Panc1 (cell line): ENCODE measurements around the gene CHCHD10. TPM values are rescaled to one million over a fixed set of nuclear protein-coding genes. Genes with fewer than 3 reads are reported as not detected.

Experiments used
- ATAC-seq: fragments of 200-7000 bp; cut with Tn5 transposase; 2 replicates; pipeline ENCODE4 v1.9.1; 2020; ENCODE audit warnings: mild to moderate bottlenecking, moderate library complexity
- BruUV-seq: library from RNA; stranded (reverse); fragments of 400-500 nt; replicated peaks from 2 replicates; lab custom pipeline; 2021; lab: Mats Ljungman, UMichigan
- CTCF ChIA-PET: fragments of 300-600 bp; sonication (Branson Sonifier 250); formaldehyde crosslinking; loops from one replicate; lab custom pipeline; 2022; ENCODE audit warnings: antibody characterized with exemption; lab: Charles Lee
- POLR2A ChIA-PET: fragments of 300-600 bp; sonication (Branson Sonifier 250); formaldehyde crosslinking; loops from one replicate; lab custom pipeline; 2022; ENCODE audit warnings: antibody characterized with exemption; lab: Charles Lee
- DNase-seq: peaks from one replicate; pipeline ENCODE4 v3.0.0-alpha.2; 2010; ENCODE audit warnings: low read depth, low spot score
- H3K27ac ChIP-seq: 2 replicates; pipeline ENCODE4 v1.5.1; 2011; ENCODE audit warnings: mild to moderate bottlenecking, low read length, inconsistent platforms
- H3K27me3 ChIP-seq: fragments of 200-500 bp; sonication (Bioruptor generic); 2 replicates; pipeline ENCODE4 v1.6.0; 2014; ENCODE audit warnings: low read length, inconsistent platforms; ENCODE audit not compliant: control insufficient read depth, insufficient read depth
- H3K36me3 ChIP-seq: fragments of 200-500 bp; sonication (Bioruptor generic); 2 replicates; pipeline ENCODE4 v1.5.1; 2014; ENCODE audit warnings: inconsistent platforms, mild to moderate bottlenecking, low read length, moderate library complexity; ENCODE audit not compliant: control insufficient read depth, insufficient read depth
- H3K4me1 ChIP-seq: 2 replicates; pipeline ENCODE4 v1.5.1; 2011; ENCODE audit warnings: inconsistent platforms, mild to moderate bottlenecking, low read length, moderate library complexity; ENCODE audit not compliant: control insufficient read depth, insufficient read depth
- H3K4me3 ChIP-seq, 2 experiments: 2 replicates each; pipeline ENCODE4 v1.5.1; 2011 to 2012; ENCODE audit warnings: low read depth in 2 of 2, low read length in 2 of 2, mild to moderate bottlenecking in 2 of 2, inconsistent platforms in 1 of 2, moderate library complexity in 1 of 2
- H3K9me3 ChIP-seq: fragments of 200-500 bp; sonication (Bioruptor generic); 2 replicates; pipeline ENCODE4 v1.5.1; 2014; ENCODE audit warnings: low read depth, mild to moderate bottlenecking, inconsistent platforms, low read length, moderate library complexity; ENCODE audit not compliant: control insufficient read depth, insufficient read depth
- CTCF ChIP-seq: fragments of 450-650 bp; IDR thresholded peaks from 2 replicates; pipeline ENCODE4 v1.5.1; 2017; ENCODE audit warnings: mild to moderate bottlenecking
- POLR2AphosphoS5 ChIP-seq: IDR thresholded peaks from 2 replicates; pipeline ENCODE4 v1.6.1; 2012; ENCODE audit warnings: mild to moderate bottlenecking, low read depth, low read length, moderate library complexity
- REST ChIP-seq, 2 experiments: IDR thresholded peaks; 2 replicates each; pipeline ENCODE4 v1.6.1; 2011 to 2012; ENCODE audit warnings: low read depth in 2 of 2, control low read depth in 1 of 2, low read length in 1 of 2, mild to moderate bottlenecking in 1 of 2, moderate library complexity in 1 of 2; ENCODE audit not compliant: insufficient read depth in 1 of 2
- SIN3A ChIP-seq: IDR thresholded peaks from 2 replicates; pipeline ENCODE4 v1.6.1; 2012; ENCODE audit warnings: low read depth, mild to moderate bottlenecking, low read length, moderate library complexity, borderline replicate concordance; ENCODE audit not compliant: insufficient read depth
- TCF7L2 ChIP-seq: IDR thresholded peaks from 2 replicates; pipeline ENCODE4 v1.6.1; 2011; ENCODE audit warnings: mild to moderate bottlenecking, low read depth, low read length, inconsistent platforms
- in situ Hi-C: cut with HindIII; loops from 2 replicates; pipeline ENCODE4 v1.10.0; 2016; ENCODE audit warnings: low sequenced_read_pairs, low pct_unique_long_range_greater_than_20kb
- intact Hi-C: fragments of 100-400 bp; cut with micrococcal nuclease; formaldehyde crosslinking; loops from one replicate; pipeline ENCODE4 v1.10.0; 2022; ENCODE audit not compliant: unreplicated experiment
- total RNA-seq: library from RNA; stranded (reverse); gene quantifications from one replicate; pipeline ENCODE4 v1.2.1, GENCODE V29; 2021; ENCODE audit not compliant: unreplicated experiment

CHCHD10 gene
- total RNA-seq, 1 experiment from 2014 or later, result 84.4 TPM

GRCh38 chr22:23790819-23791737 lies 23.3 kb upstream of the CHCHD10 start:
- ATAC-seq (no peak), DNase-seq (no peak)
- H3K27me3 ChIP-seq, result no peaks in the 10 kb centered on the region
- H3K4me3 ChIP-seq, result no peak overlapping the region
- ChIA-PET CTCF (no interaction called here), POLR2A (no interaction called here)
- in situ Hi-C loops, result no loop called here
- H3K27ac ChIP-seq, result no peak overlapping the region
- H3K9me3 ChIP-seq, result no peaks in the 10 kb centered on the region
- H3K36me3 ChIP-seq, result no peaks in the 10 kb centered on the region
- intact Hi-C loops, result no loop called here
- peaks cover 4% of the 10 kb centered on the region; the same call in 1 of the 2 replicates for H3K4me1 ChIP-seq
- TF ChIP-seq CTCF (no peak), SIN3A (no peak)
- BruUV-seq, result no TSS peak

GRCh38 chr22:23789638-23790037 lies 21.9 kb upstream of the CHCHD10 start:
- in situ Hi-C loops (no loop called here), intact Hi-C loops (no loop called here)
- ATAC-seq, result no peak
- no TSS peak for BruUV-seq
- no peak for DNase-seq
- no peak for TF ChIP-seq TCF7L2
- TF ChIP-seq REST (IDR thresholded peaks at IDR 0.05; ENCODE audit: insufficient read depth in 1 of 2, low read depth in 2 of 2, low read length in 1 of 2), result no peak
- no peak for TF ChIP-seq SIN3A
- no peak for TF ChIP-seq POLR2AphosphoS5
- TF ChIP-seq CTCF, result no peak
- Histone ChIP-seq H3K9me3 (no peaks in the 10 kb centered on the region), H3K27me3 (no peaks in the 10 kb centered on the region), H3K4me1 (peaks cover 4% of the 10 kb centered on the region; the same call in 1 of the 2 replicates), H3K4me3 (no peak overlapping the region), H3K36me3 (no peaks in the 10 kb centered on the region), H3K27ac (no peak overlapping the region)
- POLR2A ChIA-PET, result interaction anchor here (0.6 kb wide), 1 partner anchor 12 kb away, joined by 8 read pairs; no protein-coding TSS in a partner anchor
- CTCF ChIA-PET, result no interaction called here
